Measurements from ENCODE around the gene PPAN. TPM values are rescaled to one million over a fixed set of nuclear protein-coding genes. Genes with fewer than 3 reads are reported as not detected.

Gene PPAN
- total and polyA plus RNA-seq, 8 donors: 22.6 to 49.8 (median 28.5) TPM

- intact Hi-C loops (cut with DNase I): no loop called here
- TF ChIP-seq CTCF (IDR thresholded peaks at IDR 0.05): no peak
- Histone ChIP-seq H3K4me1 (peaks cover 0 to 11% of the 10 kb centered on the region in 2 donors), H3K36me3 (peaks cover 0 to 36% of the 10 kb centered on the region in 2 donors), H3K27ac (no peak overlapping the region), H3K9me3 (no peaks in the 10 kb centered on the region), H3K27me3 (no peaks in the 10 kb centered on the region), H3K4me3 (peak overlapping the region in 1 of 2 donors; percentile 100)
- no peak for ATAC-seq
- DNase-seq: no peak
Measured at GRCh38 chr19:10087296-10088061, 18.7 kb upstream of the PPAN start.

GRCh38 chr19:10088949-10089554 lies 17.1 kb upstream of the PPAN start:
- no peak overlapping the region for H3K4me3 ChIP-seq
- intact Hi-C loops (cut with DNase I): no loop called here
- peaks cover 0 to 51% of the 10 kb centered on the region in 2 donors for H3K36me3 ChIP-seq
- no peak overlapping the region for H3K27ac ChIP-seq
- no peaks in the 10 kb centered on the region for H3K27me3 ChIP-seq
- H3K9me3 ChIP-seq: no peaks in the 10 kb centered on the region
- no peak for DNase-seq
- no peak for TF ChIP-seq CTCF (IDR thresholded peaks at IDR 0.05)
- peaks cover 0 to 11% of the 10 kb centered on the region in 2 donors for H3K4me1 ChIP-seq
- ATAC-seq: no peak

GRCh38 chr19:10089801-10090375 lies 16.3 kb upstream of the PPAN start:
- intact Hi-C loops (cut with DNase I): no loop called here
- H3K9me3 ChIP-seq: no peaks in the 10 kb centered on the region
- H3K27ac ChIP-seq: no peak overlapping the region
- H3K27me3 ChIP-seq: no peaks in the 10 kb centered on the region
- peaks cover 0 to 51% of the 10 kb centered on the region in 2 donors for H3K36me3 ChIP-seq
- H3K4me3 ChIP-seq: no peak overlapping the region
- H3K4me1 ChIP-seq: peaks cover 0 to 11% of the 10 kb centered on the region in 2 donors
- no peak for TF ChIP-seq CTCF (IDR thresholded peaks at IDR 0.05)
- ATAC-seq (no peak), DNase-seq (no peak)

- peak in 1 of 4 donors; percentile 74 for DNase-seq
- no peak for ATAC-seq
Measured at GRCh38 chr19:10091370-10091687, 14.8 kb upstream of the PPAN start.

More at GRCh38 chr19:10091370-10091687, 14.8 kb upstream of the PPAN start:
- Histone ChIP-seq H3K36me3 (peaks cover 0 to 51% of the 10 kb centered on the region in 2 donors), H3K4me1 (peaks cover 0 to 17% of the 10 kb centered on the region in 2 donors), H3K4me3 (no peak overlapping the region), H3K9me3 (no peaks in the 10 kb centered on the region), H3K27ac (no peak overlapping the region), H3K27me3 (no peaks in the 10 kb centered on the region)
- intact Hi-C loops (cut with DNase I): no loop called here
- no peak for TF ChIP-seq CTCF (IDR thresholded peaks at IDR 0.05)

Measured in left lung (tissue), 10 donors.